Activated effector memory CD4-positive, alpha-beta T cell treated with Interleukin-2 at 50 U/mL for 16 hours (primary cell): ENCODE measurements around the gene CDC26.
"Not testable (repeated sequence)": the region's sequence is repeated elsewhere in the genome, so short reads cannot be mapped to it uniquely, and the experiment has no call there.

Source experiments
- DNase-seq: peaks from one replicate; pipeline ENCODE4 v3.0.0-alpha.2; 2020

The CDC26 gene

DNA sequence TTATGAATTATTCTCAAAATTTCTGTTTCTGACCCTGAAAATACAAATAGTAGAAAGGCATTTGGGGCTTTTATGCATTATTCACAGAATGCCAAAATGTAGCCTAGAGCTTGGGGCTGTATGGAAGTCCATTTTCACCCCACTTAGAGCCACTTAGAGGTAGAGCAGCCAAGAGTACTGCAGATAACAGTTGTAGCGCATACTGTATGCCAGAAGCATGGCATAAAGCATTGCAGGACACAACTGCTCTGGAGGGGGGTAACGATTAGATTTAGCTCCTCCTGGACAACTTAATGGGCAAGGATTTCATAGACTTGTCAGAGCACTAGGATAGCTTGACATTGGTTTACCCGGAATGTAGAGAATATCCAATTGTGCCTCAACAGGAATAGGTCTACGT is 38.3 kb downstream of the CDC26 start:
- no peak for DNase-seq

DNA sequence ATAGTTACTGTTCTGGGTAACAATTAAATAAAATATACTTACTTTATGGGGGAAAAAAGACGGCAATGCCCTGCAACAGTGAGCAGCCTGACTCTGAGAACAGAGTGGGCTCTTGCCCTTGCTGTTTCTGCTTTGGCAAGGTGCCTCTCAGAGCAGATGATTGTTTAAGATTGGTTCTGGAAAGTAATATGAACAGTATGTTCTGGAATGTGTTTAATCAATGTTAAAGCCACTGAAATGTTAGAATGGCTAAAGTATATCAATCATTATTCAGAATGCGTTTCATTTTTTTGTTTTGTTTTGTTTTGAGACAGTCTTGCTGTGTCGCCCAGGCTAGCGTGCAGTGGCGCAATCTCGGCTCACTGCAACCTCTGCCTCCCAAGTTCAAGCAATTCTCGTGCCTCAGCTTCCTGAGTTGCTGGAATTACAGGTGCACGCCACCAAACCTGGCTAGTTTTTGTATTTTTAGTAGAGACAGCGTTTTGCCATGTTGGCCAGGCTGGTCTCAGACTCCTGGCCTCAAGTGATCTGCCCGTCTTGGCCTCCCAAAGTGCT is 39.6 kb downstream of the CDC26 start:
- DNase-seq = not testable (repeated sequence)

- DNase-seq = no peak
These were observed 43.7 kb downstream of the CDC26 start for GRCh38 chr9:113231701-113232100.

DNA sequence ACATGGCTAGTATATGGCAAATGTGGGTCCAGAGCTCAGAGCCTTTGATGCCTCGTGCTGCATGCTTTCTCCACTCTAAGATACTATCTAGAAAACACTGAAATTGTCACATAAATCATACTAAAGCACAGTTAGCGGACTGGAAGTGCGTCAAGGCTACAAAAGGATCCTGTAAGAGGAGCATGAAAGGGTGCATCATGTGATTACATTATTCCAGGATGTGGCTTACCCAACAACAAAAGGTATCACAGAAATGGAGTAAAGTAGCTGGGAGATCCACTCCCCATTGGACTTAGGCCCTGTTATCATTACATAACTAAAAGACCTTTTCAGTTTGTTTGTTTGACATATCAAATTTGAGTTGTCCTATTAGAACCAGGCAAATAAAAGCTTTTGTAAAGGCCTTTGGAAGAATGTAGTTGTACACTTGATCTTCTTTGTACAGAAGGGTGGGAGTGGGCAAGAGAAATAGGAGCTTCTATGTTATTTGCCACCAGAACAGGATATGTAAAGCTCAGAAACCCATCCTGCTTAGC is 47.2 kb downstream of the CDC26 start:
- DNase-seq = no peak

DNA sequence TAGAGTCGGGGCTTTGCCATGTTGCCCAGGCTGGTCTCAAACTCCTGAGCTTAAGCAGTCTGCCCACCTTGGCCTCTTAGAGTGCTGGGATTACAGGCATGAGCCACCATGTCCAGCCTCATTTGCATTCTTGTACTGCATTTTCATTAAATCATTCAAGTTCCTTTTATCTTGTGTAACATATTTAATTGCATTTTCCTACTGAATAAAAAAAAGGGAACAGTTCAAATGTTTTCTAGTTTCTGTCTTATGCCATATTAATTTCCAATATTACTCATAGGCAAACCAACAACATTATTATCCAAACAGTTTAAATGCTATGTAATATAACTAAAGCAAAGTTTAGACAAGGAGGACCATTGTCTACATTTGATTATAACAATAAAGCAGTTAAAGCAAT is 47.9 kb downstream of the CDC26 start:
- DNase-seq = no peak

DNA sequence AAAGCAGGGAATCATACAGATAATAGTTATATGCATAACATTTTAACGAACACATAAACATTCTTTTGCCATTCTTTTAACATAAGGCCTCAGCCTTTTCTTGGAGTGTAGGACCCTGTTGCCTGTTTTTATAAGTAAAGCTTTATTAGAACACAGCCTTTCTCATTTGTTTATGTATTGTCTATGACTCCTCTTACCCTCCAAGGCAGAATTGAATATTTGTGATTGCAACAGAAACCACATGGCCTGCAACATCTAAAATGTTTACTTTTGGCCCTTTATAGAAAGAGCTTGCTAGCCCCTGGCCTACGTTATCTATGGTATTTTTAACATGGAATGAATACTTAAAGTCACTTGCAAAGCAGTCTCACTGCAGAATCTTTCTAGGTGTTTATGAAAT is 51.4 kb downstream of the CDC26 start:
- no peak for DNase-seq

DNA sequence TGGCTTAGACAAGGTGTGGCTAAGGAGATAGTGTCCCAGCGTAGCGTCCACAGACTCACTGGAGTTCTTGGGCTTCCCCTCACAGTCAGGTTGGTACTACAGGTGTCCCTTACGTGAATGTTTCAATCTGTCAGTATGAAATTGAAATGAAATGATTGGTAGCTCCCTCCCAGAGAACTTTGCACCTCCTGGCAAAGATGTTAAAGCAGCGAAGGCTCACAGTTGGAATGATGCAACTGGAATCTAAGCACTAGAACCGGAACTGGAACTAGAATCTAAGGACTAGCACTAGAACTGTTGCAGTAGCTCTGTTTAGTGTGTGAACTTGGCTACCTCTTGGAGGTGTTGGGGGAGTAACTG is 52.9 kb downstream of the CDC26 start:
- DNase-seq = no peak

GRCh38 chr9:113221800-113222481 is 53.4 kb downstream of the CDC26 start:
- no peak for DNase-seq

- peak; percentile 94 for DNase-seq
These were observed 54.2 kb downstream of the CDC26 start, which contains the start of the genes FKBP15 and SLC31A1 for GRCh38 chr9:113221003-113221799. TSS of gene FKBP15 (minus strand) at chr9:113221277. CDS start at chr9:113221243, 34 bp downstream. TSS of gene SLC31A1 (plus strand) at chr9:113221544. CDS start at chr9:113256149, 34,605 bp downstream.

DNA sequence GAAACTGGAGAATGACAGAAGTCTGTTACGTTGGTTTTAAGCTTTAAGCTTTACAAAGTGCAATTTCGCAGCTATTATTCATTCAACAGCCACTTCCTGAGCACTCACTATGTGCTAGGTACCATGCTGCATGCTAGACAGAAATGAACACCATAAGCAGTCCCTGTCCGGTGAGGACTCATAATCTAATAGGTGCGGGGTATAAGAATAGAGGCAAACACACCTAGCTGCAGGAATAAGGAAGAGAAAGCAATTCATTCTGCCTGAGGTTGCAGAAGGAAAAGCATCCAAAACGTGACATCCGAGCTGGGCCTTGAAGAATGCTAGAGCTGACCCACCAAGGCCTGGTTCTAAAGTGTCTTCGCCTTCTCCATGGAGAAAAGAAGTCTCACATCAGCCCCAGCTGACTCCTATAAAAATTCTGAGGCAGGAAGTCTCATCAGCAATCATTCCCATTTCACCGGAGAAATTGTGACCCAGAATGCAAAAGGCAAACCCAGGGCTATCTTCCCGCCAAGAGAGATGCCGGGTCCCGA is 54.8 kb downstream of the CDC26 start:
- no peak for DNase-seq

- DNase-seq = no peak
These were observed 55.4 kb downstream of the CDC26 start for GRCh38 chr9:113219969-113220368.

DNA sequence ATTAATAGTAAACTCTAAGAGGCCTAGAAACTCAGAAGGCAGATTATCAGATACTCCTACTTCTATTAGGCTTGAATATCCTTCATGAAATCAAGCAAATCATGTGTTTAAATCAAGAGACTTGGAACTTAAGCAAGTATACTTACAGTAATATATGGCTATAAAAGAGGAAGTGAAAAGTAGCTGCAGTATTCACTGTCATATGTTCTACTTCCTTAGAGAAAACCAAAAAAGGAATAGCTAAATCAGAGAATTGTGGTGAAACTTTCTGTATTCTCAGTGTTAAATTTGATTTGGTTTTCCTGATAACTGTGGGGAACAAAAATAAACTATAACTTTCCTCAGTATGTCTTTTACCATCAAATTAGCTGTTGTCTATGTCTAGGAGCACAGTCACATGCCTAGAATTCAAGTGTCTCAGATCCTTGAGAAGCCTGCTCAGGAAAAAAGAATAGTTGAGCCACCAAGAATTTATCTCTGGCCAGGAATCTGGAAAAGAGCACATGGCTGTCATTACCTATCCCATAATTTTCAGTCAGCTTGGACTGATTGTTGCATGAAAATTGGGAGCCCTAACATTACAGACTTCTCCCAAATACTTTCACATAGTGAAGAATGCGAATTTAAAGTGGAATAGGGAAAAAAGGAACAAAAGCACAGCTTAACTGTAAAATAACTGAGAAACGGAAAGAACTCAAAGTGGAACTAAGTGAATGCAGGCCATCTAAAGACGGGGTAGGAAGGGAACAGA is 56.0 kb downstream of the CDC26 start:
- DNase-seq = no peak
